SU-DHL-6 (cell line): ENCODE measurements around the gene DUSP9.

Experiments used
- EZH2phosphoT487 ChIP-seq: fragments of 200-600 bp; sonication (generic), shearing (Covaris generic); conservative IDR thresholded peaks from 2 replicates; pipeline ENCODE4 v1.6.1; 2018; ENCODE audit warnings: mild to moderate bottlenecking, antibody characterized with exemption, low read length, moderate library complexity, mixed read lengths
- TF ChIP-seq, protein P1 (sequence below): fragments of 200-600 bp; sonication (generic); IDR thresholded peaks from one replicate; pipeline ENCODE4 v1.5.1; 2017; ENCODE audit warnings: antibody characterized with exemption, mild to moderate bottlenecking, low read length, moderate library complexity; ENCODE audit not compliant: insufficient read depth, poor library complexity, severe bottlenecking

DNA sequence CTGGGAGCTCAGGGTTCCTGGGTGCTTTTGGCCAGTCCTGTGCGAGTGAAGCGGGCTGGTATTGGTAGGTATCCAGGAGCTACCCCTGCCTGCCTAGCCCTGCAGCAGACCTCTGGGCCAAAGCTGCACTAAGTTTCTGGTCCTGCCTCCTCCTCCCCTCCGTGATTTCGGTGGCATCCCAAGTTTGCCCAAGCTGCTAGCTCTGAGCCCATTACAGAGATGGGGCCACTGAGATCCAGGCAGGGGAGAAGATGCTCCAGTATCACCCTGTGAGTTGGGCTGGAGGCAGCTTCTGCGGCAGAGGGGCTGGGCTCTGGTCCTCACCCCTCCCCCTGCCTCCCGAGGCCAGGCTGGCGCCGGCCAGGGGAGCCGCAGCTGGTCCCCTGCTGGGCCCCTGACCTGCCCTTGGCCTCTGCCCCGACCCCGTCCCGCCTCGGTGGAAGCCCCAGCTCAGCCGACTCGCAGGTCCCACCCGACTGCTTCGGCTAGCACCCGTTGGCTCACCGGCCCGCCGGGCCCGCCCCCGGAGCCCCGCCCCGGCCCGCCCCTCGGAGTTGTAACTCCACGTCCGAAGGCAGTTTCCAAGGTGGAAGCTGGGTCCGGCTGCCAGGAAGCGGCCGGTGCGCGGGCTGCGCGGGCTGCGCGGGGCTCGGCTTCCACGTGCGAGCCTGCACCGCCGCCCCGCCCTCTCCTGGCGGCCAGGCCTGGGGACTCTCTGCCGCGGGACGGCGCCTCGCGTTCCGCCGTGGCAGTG is at the start of gene DUSP9:
- TF ChIP-seq, protein P1, sequence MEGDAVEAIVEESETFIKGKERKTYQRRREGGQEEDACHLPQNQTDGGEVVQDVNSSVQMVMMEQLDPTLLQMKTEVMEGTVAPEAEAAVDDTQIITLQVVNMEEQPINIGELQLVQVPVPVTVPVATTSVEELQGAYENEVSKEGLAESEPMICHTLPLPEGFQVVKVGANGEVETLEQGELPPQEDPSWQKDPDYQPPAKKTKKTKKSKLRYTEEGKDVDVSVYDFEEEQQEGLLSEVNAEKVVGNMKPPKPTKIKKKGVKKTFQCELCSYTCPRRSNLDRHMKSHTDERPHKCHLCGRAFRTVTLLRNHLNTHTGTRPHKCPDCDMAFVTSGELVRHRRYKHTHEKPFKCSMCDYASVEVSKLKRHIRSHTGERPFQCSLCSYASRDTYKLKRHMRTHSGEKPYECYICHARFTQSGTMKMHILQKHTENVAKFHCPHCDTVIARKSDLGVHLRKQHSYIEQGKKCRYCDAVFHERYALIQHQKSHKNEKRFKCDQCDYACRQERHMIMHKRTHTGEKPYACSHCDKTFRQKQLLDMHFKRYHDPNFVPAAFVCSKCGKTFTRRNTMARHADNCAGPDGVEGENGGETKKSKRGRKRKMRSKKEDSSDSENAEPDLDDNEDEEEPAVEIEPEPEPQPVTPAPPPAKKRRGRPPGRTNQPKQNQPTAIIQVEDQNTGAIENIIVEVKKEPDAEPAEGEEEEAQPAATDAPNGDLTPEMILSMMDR, result no peak
- TF ChIP-seq EZH2phosphoT487, result no peak
